ENCODE data around the gene TACR1.

DNA sequence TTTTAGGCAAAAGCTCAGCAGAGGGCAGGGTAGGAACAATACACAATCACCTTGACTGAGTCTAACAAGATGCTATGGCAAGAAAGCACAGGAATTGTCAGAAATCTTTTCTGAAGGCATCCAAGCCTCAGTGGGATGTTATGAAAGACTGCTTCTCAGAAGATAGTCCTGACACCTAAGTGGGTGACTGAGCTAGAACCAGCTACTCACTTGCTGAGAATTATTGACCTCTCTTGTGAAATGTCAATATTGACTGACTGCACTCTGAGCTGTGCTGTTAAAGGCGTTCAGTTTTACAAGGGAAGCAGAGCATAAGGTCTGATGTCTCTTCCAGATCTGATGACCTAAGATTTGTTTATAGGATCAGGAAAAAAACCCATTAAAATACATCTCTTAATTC, 46.1 kb downstream of the TACR1 start:
- TF ChIP-seq, protein P1, sequence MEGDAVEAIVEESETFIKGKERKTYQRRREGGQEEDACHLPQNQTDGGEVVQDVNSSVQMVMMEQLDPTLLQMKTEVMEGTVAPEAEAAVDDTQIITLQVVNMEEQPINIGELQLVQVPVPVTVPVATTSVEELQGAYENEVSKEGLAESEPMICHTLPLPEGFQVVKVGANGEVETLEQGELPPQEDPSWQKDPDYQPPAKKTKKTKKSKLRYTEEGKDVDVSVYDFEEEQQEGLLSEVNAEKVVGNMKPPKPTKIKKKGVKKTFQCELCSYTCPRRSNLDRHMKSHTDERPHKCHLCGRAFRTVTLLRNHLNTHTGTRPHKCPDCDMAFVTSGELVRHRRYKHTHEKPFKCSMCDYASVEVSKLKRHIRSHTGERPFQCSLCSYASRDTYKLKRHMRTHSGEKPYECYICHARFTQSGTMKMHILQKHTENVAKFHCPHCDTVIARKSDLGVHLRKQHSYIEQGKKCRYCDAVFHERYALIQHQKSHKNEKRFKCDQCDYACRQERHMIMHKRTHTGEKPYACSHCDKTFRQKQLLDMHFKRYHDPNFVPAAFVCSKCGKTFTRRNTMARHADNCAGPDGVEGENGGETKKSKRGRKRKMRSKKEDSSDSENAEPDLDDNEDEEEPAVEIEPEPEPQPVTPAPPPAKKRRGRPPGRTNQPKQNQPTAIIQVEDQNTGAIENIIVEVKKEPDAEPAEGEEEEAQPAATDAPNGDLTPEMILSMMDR (IDR thresholded peaks at IDR 0.05; ENCODE audit: poor library complexity, severe bottlenecking): no peak
- TF ChIP-seq EZH2 (IDR thresholded peaks at IDR 0.05; ENCODE audit: borderline replicate concordance, insufficient read depth, low read length, poor library complexity, severe bottlenecking) (no peak), POLR2AphosphoS5 (IDR thresholded peaks at IDR 0.05) (no peak), EP300 (conservative IDR thresholded peaks at IDR 0.05; ENCODE audit: poor library complexity, severe bottlenecking) (no peak), RAD21 (conservative IDR thresholded peaks at IDR 0.05) (no peak)
- TF ChIP-seq, protein P2, sequence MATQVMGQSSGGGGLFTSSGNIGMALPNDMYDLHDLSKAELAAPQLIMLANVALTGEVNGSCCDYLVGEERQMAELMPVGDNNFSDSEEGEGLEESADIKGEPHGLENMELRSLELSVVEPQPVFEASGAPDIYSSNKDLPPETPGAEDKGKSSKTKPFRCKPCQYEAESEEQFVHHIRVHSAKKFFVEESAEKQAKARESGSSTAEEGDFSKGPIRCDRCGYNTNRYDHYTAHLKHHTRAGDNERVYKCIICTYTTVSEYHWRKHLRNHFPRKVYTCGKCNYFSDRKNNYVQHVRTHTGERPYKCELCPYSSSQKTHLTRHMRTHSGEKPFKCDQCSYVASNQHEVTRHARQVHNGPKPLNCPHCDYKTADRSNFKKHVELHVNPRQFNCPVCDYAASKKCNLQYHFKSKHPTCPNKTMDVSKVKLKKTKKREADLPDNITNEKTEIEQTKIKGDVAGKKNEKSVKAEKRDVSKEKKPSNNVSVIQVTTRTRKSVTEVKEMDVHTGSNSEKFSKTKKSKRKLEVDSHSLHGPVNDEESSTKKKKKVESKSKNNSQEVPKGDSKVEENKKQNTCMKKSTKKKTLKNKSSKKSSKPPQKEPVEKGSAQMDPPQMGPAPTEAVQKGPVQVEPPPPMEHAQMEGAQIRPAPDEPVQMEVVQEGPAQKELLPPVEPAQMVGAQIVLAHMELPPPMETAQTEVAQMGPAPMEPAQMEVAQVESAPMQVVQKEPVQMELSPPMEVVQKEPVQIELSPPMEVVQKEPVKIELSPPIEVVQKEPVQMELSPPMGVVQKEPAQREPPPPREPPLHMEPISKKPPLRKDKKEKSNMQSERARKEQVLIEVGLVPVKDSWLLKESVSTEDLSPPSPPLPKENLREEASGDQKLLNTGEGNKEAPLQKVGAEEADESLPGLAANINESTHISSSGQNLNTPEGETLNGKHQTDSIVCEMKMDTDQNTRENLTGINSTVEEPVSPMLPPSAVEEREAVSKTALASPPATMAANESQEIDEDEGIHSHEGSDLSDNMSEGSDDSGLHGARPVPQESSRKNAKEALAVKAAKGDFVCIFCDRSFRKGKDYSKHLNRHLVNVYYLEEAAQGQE (IDR thresholded peaks at IDR 0.05; ENCODE audit: borderline replicate concordance): no peak
